ENCODE measurements around the gene PAWR. TPM values are rescaled to one million over a fixed set of nuclear protein-coding genes. Genes with fewer than 3 reads are reported as not detected.

PAWR gene
- total and polyA plus RNA-seq, 2 of the 13 experiments (the other 11 are each of a cell fraction or from before 2014, with no cell fraction given), result 29.1 to 36.1 TPM

- peak; percentile 40; the same call in 1 of the 2 replicates for TF ChIP-seq RERE (CRISPR knock-in tag; IDR thresholded peaks at IDR 0.05; ENCODE audit: low read depth)
- no peak for TF ChIP-seq ZNF749 (CRISPR knock-in tag; IDR thresholded peaks at IDR 0.05; ENCODE audit: borderline replicate concordance)
- no peak for TF ChIP-seq SMAD9 (CRISPR knock-in tag; IDR thresholded peaks at IDR 0.05)
- TF ChIP-seq SRY (CRISPR knock-in tag; IDR thresholded peaks at IDR 0.05), result no peak
- TF ChIP-seq ZFP36 (IDR thresholded peaks at IDR 0.05; ENCODE audit: borderline replicate concordance, low read depth, low read length, partially characterized antibody), result no peak
- TF ChIP-seq SNAPC2 (CRISPR knock-in tag; IDR thresholded peaks at IDR 0.05), result no peak
- peak; percentile 48 for TF ChIP-seq PPARG (CRISPR knock-in tag; conservative IDR thresholded peaks at IDR 0.05)
- no peak for TF ChIP-seq MNT (IDR thresholded peaks at IDR 0.05)
- no peak for TF ChIP-seq KLF13 (CRISPR knock-in tag; IDR thresholded peaks at IDR 0.05)
- TF ChIP-seq TEAD3 (CRISPR knock-in tag; optimal IDR thresholded peaks at IDR 0.05; ENCODE audit: borderline replicate concordance), result peak; percentile 92
- peak; percentile 19 to 69; a peak in 3 of 4 replicates for TF ChIP-seq NR2F1 (CRISPR knock-in tag; IDR thresholded peaks at IDR 0.05)
- peak; percentile 71 for TF ChIP-seq NR2F6 (IDR thresholded peaks at IDR 0.05)
- peak; percentile 71 for TF ChIP-seq NR2F6 (CRISPR knock-in tag; IDR thresholded peaks at IDR 0.05)
- no peak for TF ChIP-seq JUNB (CRISPR knock-in tag; IDR thresholded peaks at IDR 0.05; ENCODE audit: borderline replicate concordance)
- TF ChIP-seq GATAD2A (CRISPR knock-in tag; IDR thresholded peaks at IDR 0.05), result peak; percentile 89
- no peak for TF ChIP-seq ZNF768 (CRISPR knock-in tag; IDR thresholded peaks at IDR 0.05)
- no peak for TF ChIP-seq RFXANK (CRISPR knock-in tag; IDR thresholded peaks at IDR 0.05)
- TF ChIP-seq SP140L (CRISPR knock-in tag; IDR thresholded peaks at IDR 0.05; ENCODE audit: borderline replicate concordance), result no peak
- TF ChIP-seq ZNF674 (CRISPR knock-in tag; IDR thresholded peaks at IDR 0.05; ENCODE audit: low read depth), result no peak
- no peak for TF ChIP-seq PCBP1 (IDR thresholded peaks at IDR 0.05; ENCODE audit: borderline replicate concordance, low read depth, low read length)
- TF ChIP-seq HNRNPL (IDR thresholded peaks at IDR 0.05; ENCODE audit: low read depth, low read length), result no peak
- 0 out of 2 replicates have a peak, but pooled peaks have one; percentile 18 for TF ChIP-seq STAG1 (CRISPR knock-in tag; IDR thresholded peaks at IDR 0.05)
- no peak for TF ChIP-seq PBX2 (CRISPR knock-in tag; IDR thresholded peaks at IDR 0.05)
- TF ChIP-seq CENPT (CRISPR knock-in tag; IDR thresholded peaks at IDR 0.05; ENCODE audit: low read depth), result no peak
- no peak for TF ChIP-seq EED (CRISPR knock-in tag; IDR thresholded peaks at IDR 0.05)
Measured at GRCh38 chr12:79560225-79560889, 130.4 kb downstream of the PAWR start (continued).
